DND-41 (cell line): Measurements from ENCODE around the gene ESRRA.

ENCODE experiments used
- ATAC-seq: fragments of 200-7000 bp; cut with Tn5 transposase; 3 replicates; pipeline ENCODE4 v1.9.1; 2021; ENCODE audit warnings: low read depth; ENCODE audit not compliant: insufficient read depth
- DNase-seq: peaks from one replicate; pipeline ENCODE4 v3.0.0-alpha.2; 2020
- H2AFZ ChIP-seq: 2 replicates; pipeline ENCODE4 v1.6.0; 2012; ENCODE audit warnings: low read depth, low read length
- H3K27ac ChIP-seq: 2 replicates; pipeline ENCODE4 v1.5.1; 2012; ENCODE audit warnings: low read length, inconsistent platforms
- H3K27me3 ChIP-seq: fragments of 200-600 bp; sonication (generic); 2 replicates; pipeline ENCODE4 v1.6.0; 2012; ENCODE audit warnings: low read length, mild to moderate bottlenecking, inconsistent platforms; ENCODE audit not compliant: insufficient read depth, poor library complexity
- H3K36me3 ChIP-seq: 2 replicates; pipeline ENCODE4 v1.5.1; 2012; ENCODE audit warnings: low read length, inconsistent platforms; ENCODE audit not compliant: insufficient read depth
- H3K4me1 ChIP-seq: 2 replicates; pipeline ENCODE4 v1.5.1; 2012; ENCODE audit warnings: mild to moderate bottlenecking, low read length; ENCODE audit not compliant: insufficient read depth
- H3K4me2 ChIP-seq: 2 replicates; pipeline ENCODE4 v1.6.0; 2012; ENCODE audit warnings: mild to moderate bottlenecking, moderate library complexity, low read length, inconsistent platforms; ENCODE audit not compliant: insufficient read depth
- H3K4me3 ChIP-seq, 2 experiments: fragments of 200-600 bp in 1 of 2; shearing (Covaris generic) in 1 of 2; 2 replicates each; pipeline ENCODE4 v1.5.1; 2012 to 2016; ENCODE audit warnings: inconsistent platforms in 2 of 2, low read length in 2 of 2, mild to moderate bottlenecking in 2 of 2, low read depth in 1 of 2, moderate library complexity in 1 of 2
- H3K79me2 ChIP-seq: 2 replicates; pipeline ENCODE4 v1.6.0; 2012; ENCODE audit warnings: low read length, inconsistent platforms; ENCODE audit not compliant: insufficient read depth
- H3K9ac ChIP-seq: 2 replicates; pipeline ENCODE4 v1.6.0; 2012; ENCODE audit warnings: low read depth, mild to moderate bottlenecking, inconsistent platforms, low read length, moderate library complexity
- H3K9me3 ChIP-seq: 2 replicates; pipeline ENCODE4 v1.5.1; 2012; ENCODE audit warnings: low read length, moderate library complexity, mild to moderate bottlenecking, inconsistent platforms; ENCODE audit not compliant: insufficient read depth, severe bottlenecking
- H4K20me1 ChIP-seq: 2 replicates; pipeline ENCODE4 v1.6.0; 2012; ENCODE audit warnings: low read length; ENCODE audit not compliant: insufficient read depth
- EZH2 ChIP-seq: IDR thresholded peaks from 3 replicates; pipeline ENCODE4 v1.6.1; 2012; ENCODE audit warnings: borderline replicate concordance, low read depth, mild to moderate bottlenecking, moderate library complexity, low read length, inconsistent platforms; ENCODE audit not compliant: severe bottlenecking
- TF ChIP-seq, protein P1 (sequence below): IDR thresholded peaks from 2 replicates; pipeline ENCODE4 v1.5.1; 2012; ENCODE audit warnings: borderline replicate concordance, low read length, moderate library complexity, mild to moderate bottlenecking; ENCODE audit not compliant: poor library complexity, severe bottlenecking; ENCODE audit errors: extremely low read depth

ESRRA gene

DNA sequence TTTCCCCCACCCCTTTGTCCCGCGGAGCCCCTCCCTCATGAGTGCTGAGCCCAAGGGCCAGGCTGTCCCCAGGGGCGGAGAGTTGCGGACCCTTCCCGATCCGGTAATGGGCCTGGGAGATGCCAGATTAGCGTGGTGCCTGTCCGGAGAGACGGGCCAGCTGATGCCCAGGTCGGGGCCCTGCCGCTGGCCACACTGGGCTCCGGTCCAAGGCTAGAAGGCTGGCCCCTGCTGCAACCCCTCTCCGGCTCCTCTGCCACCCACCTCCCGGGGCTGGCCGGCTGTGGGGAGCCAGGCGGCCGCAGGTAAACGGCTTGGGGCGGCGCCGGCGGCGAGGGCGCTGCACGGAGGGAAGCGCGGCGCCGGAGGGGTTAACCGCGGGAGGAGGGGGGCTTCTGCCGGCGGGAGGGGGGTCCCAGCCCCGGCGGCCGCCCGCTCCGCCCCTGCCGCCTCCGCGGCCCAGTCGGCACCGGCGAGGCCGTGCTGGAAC lies 14.0 kb upstream of the ESRRA start, which contains the start of gene KCNK4:
Gene KCNK4 (plus strand): TSS at position 41 of the 490 bp plus-strand sequence. CDS start 1,717 bp downstream, outside the sequence.
- ATAC-seq = no peak
- no peak within 1 kb of the TSS for H3K4me2 ChIP-seq
- DNase-seq = no peak
- TF ChIP-seq, protein P1, sequence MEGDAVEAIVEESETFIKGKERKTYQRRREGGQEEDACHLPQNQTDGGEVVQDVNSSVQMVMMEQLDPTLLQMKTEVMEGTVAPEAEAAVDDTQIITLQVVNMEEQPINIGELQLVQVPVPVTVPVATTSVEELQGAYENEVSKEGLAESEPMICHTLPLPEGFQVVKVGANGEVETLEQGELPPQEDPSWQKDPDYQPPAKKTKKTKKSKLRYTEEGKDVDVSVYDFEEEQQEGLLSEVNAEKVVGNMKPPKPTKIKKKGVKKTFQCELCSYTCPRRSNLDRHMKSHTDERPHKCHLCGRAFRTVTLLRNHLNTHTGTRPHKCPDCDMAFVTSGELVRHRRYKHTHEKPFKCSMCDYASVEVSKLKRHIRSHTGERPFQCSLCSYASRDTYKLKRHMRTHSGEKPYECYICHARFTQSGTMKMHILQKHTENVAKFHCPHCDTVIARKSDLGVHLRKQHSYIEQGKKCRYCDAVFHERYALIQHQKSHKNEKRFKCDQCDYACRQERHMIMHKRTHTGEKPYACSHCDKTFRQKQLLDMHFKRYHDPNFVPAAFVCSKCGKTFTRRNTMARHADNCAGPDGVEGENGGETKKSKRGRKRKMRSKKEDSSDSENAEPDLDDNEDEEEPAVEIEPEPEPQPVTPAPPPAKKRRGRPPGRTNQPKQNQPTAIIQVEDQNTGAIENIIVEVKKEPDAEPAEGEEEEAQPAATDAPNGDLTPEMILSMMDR = no peak
- H3K4me1 ChIP-seq = peaks cover 17% of the 10 kb centered on the region
- no peak within 1 kb of the TSS for H2AFZ ChIP-seq
- H3K36me3 ChIP-seq = 0 out of 2 replicates have a peak, but pooled peaks cover 2% of the 10 kb centered on the region
- no peak within 1 kb of the TSS for H3K4me3 ChIP-seq
- 0 out of 2 replicates have a peak, but pooled peaks cover 4% of the 10 kb centered on the region for H3K79me2 ChIP-seq
- H3K27ac ChIP-seq = no peak within 1 kb of the TSS
- no peaks in the 10 kb centered on the region; the same call in 1 of the 2 replicates for H4K20me1 ChIP-seq
- H3K27me3 ChIP-seq = peaks cover 3% of the 10 kb centered on the region
- H3K9ac ChIP-seq = no peak within 1 kb of the TSS
- no peaks in the 10 kb centered on the region for H3K9me3 ChIP-seq

DNA sequence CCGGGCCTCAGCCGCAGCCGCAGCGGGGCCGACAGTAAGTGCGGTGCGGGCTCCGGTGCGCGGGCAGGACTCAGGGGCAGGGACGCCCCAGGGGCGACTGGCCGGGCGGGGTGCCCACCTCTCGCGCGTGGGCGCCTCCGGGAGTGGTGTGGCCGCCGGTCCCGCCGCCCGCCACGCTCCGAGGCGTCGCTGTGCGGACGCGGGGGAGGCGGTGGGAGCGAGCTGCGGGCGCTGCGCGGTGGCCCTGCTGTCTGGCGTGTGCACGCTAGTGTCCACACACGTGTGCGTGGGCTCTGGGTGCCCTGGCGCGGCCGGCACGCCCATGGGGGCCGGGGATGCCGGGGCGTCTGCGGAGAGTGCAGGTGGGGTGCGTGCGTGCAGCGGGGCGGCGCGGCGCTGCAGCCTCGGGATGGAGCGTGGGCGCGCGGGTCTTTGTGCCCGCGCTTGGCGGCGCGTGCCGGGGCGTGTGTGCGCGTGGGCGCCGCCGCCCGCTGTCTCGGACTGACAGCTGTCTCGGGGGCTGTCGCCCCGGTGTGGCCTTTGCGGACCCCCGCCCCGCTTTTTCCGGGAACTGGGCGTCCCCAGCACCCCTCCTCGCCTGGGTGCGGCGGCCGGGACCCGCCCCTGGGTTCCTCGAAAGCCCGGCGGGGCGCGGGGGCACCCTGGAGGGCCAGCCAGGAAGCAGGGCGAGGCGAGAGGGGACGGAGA lies 13.4 kb upstream of the ESRRA start:
- Histone ChIP-seq H3K9ac (no peak overlapping the region), H3K36me3 (0 out of 2 replicates have a peak, but pooled peaks cover 2% of the 10 kb centered on the region)
- no peak for ATAC-seq

DNA sequence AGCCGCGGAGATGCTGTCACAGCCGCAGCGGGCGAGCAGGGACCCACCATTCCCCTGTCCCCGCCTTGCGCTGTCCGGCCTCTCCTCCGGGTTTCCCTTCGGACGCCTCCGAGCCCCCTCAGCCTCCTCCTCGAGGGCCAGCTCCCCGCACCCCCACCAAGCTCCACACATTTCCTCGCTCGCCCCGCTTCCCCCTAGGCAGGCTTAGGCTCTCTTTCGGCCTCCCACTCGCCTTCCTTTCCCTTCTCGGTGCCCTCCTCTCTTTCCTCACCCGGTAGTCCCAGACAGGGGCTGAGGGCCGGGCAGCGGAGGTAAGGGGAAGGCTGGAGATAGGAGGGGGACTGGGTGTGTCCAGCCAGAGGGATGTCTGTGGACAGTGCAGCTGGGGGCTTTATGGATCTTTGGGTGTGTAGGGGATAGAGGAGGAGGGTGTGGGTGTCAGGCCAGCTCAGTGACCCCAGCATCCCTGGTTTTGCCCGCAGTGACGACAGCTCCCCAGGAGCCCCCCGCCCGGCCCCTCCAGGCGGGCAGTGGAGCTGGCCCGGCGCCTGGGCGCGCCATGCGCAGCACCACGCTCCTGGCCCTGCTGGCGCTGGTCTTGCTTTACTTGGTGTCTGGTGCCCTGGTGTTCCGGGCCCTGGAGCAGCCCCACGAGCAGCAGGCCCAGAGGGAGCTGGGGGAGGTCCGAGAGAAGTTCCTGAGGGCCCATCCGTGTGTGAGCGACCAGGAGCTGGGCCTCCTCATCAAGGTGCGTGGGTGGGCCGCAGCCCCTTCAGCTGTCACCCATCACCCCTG lies 12.7 kb upstream of the ESRRA start:
- Histone ChIP-seq H4K20me1 (no peaks in the 10 kb centered on the region; the same call in 1 of the 2 replicates), H3K27me3 (peaks cover 9% of the 10 kb centered on the region), H3K79me2 (no peaks in the 10 kb centered on the region), H2AFZ (no peak overlapping the region), H3K27ac (no peak overlapping the region), H3K9me3 (no peaks in the 10 kb centered on the region), H3K36me3 (0 out of 2 replicates have a peak, but pooled peaks cover 2% of the 10 kb centered on the region), H3K4me3 (no peak overlapping the region), H3K9ac (no peak overlapping the region), H3K4me1 (peaks cover 4% of the 10 kb centered on the region), H3K4me2 (no peak overlapping the region)
- no peak for ATAC-seq
- TF ChIP-seq, protein P1 = no peak
- TF ChIP-seq EZH2 = no peak
- no peak for DNase-seq

More for the DNA sequence above, 13.4 kb upstream of the ESRRA start:
- TF ChIP-seq EZH2 = no peak
- TF ChIP-seq, protein P1 = no peak
- no peak for DNase-seq
- Histone ChIP-seq H3K4me3 (no peak overlapping the region), H3K4me1 (peaks cover 11% of the 10 kb centered on the region), H4K20me1 (no peaks in the 10 kb centered on the region; the same call in 1 of the 2 replicates), H2AFZ (no peak overlapping the region), H3K27me3 (peaks cover 6% of the 10 kb centered on the region), H3K9me3 (no peaks in the 10 kb centered on the region), H3K79me2 (0 out of 2 replicates have a peak, but pooled peaks cover 2% of the 10 kb centered on the region), H3K4me2 (no peak overlapping the region), H3K27ac (no peak overlapping the region)
